Activated CD4-positive, alpha-beta T cell treated with anti-CD3 and anti-CD28 coated beads for 4 hours (primary cell): Measurements from ENCODE around the gene NPB.

Source experiments
- DNase-seq, 2 donors: peaks; one replicate each; pipeline ENCODE4 v3.0.0-alpha.2; 2020

Gene NPB

GRCh38 chr17:81947189-81947588 is 45.2 kb downstream of the NPB start, which contains the start of gene MYADML2:
MYADML2 (minus strand) TSS chr17:81947233; CDS start chr17:81941741, 5,492 bp downstream.
- DNase-seq: no peak

GRCh38 chr17:81948635-81949378 is 46.8 kb downstream of the NPB start:
- DNase-seq: no peak

- no peak for DNase-seq
These were observed 48.5 kb downstream of the NPB start for GRCh38 chr17:81950501-81950900.

DNA sequence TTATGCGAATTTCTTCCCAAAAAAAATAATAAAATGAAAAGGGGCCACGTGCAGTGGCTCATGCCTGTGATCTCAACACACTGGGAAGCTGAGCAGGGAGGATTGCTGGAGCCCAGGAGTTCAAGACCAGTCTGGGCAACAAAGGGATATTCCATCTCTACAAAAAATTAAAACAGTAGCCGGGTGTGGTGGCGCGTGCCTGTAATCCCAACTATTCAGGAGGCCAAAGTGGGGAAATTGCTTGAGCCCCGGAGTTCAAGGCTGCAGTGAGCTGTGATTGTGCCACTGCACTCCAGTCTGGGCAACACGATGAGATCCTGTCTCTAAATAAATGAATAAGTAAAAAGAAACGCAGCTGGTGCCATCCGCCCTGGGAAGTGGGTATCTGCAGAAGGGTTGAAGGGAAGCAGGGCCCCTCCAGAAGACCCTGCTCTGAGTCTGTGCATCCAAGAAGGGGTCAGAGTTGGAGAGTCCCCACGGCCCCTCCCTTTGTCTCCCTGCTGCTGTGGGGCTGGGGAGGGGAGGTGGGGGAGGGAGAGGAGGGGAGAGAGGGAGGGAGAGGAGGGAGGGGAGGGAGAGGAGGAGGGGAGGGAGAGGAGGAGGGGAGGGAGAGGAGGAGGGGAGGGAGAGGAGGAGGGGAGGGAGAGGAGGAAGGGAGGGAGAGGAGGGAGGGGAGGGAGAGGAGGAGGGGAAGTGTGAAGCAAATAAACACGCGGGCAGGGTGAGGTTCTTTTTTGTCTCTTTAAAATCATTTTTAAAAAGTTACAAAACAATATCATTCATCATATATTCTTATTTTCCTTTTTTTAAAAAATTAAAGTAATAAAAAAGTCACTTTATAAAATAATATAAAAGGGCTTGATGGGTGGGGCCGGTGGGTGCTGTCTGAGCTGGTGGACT is 50.0 kb downstream of the NPB start:
- DNase-seq: no peak
